GM21390 (cell line): ENCODE results near the gene CDHR4.
"Not testable (repeated sequence)": the region's sequence is repeated elsewhere in the genome, so short reads cannot be mapped to it uniquely, and the experiment has no call there.

Experiments
- ATAC-seq: cut with Tn5 transposase; IDR thresholded peaks from one replicate; pipeline ENCODE4 v1.9.1; 2021; ENCODE audit not compliant: unreplicated experiment

The CDHR4 gene, protein sequence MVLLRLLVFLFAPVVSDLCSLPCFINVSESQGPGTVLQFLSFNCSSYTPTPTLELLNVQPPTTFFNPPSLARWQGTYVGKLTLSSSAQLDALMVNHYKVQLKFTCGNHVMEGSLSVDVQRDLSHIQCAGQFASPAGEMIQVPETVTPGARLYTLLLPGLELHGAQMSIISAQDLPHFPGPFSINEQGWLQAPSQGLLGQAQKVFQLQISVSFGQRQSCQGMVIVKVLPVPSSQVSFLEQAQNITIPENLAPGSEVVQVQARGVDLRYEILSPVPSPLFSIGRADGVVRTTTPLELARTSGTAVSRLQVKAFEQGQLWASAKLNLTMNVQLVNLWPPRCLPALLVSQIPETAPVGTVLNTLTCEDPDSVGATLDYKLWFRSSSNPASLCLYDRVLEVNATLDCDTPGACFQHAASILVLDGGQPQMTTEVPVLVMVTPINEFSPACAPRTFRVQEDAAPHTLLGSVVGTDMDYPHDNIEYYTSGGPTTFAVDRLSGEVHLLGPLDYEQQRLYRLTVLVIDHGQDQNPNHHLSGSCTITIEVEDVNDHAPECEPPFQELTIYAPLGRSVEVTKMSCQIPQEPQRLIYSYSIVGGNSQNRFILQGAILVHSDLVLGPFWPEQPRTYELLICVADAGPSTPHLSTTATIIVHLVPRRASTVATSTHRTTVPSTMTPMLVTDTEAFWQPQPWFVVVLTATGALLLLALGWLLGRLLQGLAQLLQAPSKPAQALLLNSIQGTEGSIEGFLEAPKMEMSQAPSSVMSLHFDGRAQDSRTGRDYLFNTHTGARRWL

DNA sequence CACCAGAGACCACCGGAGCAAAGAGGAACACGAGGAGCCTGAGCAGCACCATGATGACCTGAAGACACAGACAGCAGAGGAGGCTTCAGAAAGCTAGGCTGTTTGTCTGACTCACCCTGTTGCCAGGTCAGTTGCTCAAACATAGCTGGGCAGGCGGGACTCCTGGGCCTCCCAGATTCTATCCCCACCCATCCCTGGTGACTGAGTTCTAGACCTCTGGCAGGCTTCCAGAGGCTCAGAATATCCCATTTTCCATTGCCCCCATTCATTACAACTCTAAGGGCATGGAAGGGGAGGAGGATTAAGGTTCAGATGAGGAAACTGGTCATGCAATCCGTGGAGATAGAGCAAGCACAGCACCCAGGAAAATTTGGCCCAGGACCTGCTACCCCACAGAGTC lies at the start of gene CDHR4:
CDHR4 (minus strand) TSS at position 113 of the 400 bp plus-strand sequence; CDS start at position 52, 61 bp downstream.
- ATAC-seq = no peak

DNA sequence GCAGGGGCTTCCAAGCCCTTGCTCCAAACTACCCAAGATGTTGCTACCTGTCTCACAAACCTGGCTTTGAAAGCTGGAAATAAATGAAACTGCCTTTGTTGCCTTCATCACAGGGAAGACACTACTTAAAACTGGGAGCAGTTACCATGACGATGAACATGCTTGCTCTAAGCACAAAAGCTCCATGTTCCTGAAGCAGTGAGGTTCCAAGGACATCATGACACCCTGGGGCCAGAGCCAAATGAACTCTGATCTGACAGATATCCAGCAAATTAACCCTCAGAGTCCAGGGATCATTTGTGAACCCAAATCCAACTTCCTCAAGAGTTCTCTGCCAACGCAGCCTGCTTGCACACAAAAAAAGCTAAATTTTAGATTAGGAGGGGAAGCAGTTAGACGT lies 46.0 kb upstream of the CDHR4 start:
- no peak for ATAC-seq

DNA sequence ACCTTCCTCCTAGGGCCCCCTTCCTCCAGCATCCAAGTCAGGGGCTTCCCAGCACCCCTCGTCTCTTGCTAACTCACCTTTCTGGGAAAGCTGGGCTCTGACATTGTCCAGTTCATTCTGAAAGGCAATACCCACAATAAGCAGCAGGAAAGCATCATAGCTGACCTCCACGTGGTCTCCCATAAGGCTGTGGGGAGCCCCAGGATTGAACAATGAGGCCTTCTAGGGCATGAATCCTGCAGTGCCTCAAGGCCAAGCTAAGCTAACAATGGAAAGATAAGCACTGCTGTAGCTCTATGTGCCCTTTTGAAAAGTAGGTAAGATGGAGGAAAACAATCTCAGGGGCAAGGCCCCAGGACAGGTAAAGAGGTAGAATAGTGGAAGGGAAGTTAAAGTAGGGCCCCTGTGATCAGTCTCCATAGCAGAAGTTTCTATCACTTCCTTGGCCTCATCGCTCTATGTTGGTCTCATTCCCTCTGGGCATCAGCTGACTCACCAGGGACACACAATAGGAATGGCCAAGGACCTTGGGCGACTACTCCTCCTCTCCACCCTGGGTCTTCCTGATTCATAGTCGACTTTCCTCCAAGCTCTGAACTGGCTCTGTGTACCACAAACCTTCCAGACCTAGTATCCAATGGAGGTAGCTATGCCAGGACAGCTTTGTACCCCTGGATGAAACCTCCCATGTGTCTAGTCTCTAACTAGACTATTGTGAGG lies 45.0 kb upstream of the CDHR4 start:
- ATAC-seq = no peak

DNA sequence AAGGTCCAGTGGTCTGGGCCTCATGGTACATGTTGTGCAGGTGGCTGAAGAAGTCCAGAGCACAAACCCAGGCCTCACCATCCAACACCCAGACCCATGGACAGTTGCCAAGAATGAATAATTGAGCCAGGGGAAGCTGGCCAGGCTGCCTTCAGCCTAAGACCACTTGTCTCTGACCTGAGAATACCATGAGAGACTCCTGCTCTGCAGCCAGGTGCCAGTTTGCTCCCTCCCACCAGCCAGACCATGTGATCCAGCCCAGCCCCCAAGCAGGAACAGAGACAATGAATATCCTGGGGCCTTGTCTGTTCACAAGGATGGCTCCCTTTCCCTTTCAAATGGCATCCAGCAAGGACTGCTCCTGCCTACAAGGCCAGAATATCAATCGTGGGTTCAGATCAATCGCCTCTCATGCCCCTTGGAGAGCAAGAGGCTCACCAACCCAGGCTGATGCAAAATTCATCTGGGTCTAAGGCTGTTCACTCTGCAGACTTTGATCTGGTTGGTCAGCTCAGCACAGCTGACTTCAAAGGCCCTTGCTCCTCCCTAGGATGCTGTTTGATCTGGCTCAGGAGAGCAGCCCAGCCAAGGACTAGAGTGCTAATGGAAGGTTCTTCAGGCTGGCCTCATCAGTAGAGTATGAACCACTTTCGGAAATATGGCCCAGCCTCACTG lies 43.3 kb upstream of the CDHR4 start:
- no peak for ATAC-seq

DNA sequence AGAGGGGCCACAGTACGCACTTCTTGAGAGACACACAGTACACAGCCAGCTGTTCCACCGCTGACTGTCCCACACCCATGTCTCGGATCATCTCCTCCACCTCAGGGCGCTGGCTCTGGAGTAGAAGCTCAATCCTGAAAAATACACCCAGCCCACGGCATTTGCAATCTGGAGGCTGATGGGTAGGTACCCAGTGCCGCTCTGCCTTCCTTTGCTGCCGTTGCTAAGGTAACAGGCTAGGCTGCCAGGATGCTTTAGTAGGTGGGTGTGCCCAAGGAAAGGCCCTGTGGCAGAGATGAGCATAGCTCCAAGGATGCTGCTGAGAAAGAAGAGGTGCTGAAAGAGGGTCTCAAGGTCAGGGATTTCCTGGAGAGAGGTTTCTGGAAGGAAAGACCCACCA lies 42.1 kb upstream of the CDHR4 start:
- ATAC-seq = no peak

DNA sequence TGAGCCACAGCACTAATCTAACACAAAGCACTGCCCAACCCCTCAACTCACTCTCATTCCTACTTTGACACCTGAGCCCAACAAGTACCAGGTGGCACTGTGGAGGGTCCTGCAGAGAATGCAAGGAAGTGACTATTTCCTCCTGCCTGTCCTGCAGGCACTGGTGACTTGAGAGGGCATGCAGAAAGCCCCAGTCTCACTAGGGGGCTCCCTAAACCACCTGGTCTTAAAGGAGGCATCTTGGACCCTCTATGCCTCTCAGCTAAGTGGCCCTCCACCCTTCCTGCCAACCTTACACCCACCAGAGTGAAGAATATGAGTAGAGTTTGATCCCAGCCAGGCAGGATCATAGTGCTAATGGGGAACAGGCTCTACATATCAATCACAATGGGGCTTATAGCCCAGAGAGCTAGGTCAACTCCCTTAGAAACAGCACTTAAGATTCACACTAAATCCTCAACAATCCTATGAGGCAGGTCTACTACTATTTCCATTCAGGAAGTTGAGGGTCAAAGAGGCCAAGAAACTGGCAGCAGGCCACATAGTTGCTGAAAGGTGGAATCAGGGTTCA lies 41.5 kb upstream of the CDHR4 start:
- ATAC-seq = no peak

DNA sequence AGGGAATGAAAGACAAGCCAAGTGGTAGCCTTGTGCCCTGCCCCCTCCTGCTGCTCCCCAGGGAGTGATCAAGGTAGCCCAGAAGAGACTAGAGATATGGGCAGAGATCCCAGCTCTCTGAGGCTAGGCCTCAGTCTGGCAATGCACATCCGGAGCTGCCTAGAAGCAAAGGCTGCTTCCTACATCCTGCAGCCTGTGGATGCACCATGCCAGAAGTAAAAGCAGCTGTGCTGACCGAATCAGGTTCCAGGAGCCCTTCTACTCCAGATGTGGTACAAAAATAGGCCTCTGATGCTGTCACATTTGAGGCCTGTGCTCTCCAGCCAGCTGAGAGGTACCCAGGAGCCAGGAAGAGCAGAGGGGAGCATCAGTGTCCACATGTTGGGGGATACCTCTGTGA lies 40.7 kb upstream of the CDHR4 start:
- ATAC-seq = no peak

DNA sequence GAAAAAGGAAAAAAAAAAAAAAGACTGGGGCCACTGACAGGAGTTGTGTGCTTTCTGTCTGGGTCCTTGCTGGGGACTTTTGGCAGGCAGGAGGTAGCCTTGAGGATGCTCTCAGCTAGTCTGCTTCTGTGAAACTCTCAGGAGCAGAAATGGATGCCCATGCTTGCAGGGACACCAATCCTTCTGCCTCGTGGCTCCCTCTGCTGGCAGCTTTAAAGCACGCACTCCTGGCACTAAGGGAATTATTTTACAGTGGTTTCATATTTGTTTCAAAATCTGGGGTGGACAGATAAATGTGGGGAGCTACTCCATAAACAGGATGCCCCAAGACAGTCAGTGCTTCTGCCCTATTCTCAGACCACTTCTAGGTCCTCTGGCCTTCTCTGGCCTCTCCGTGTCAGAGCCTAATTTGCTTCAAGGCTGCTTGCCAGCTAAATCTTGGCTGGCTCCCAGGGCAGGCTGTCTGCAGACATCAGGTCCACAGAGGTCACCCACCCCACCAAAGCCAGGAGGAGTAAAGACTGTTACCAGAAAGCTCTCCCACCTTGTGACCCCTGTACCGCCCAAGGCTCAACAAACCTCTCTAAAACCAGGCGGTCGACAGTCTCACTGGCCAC lies 39.6 kb upstream of the CDHR4 start:
- no peak for ATAC-seq

DNA sequence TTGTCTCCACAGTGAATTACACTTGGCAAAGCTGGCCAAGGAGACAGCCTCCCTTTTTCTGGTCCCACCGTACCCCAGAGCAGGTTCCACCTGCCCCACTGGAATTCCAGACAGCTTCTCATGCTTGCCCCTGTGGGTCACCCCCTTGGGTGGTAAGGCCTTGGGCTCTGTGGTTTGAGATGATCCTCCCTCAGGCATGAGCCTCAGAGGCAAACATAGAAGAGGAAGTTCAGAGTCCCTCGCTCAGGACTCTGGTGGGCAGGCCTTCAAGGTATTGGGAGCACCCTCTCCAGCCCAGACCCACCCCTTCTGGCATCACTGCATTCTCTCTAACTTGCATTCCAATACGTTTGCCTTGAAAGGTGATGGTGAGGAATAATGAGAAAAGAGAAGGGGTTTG lies 31.7 kb upstream of the CDHR4 start:
- ATAC-seq = no peak

DNA sequence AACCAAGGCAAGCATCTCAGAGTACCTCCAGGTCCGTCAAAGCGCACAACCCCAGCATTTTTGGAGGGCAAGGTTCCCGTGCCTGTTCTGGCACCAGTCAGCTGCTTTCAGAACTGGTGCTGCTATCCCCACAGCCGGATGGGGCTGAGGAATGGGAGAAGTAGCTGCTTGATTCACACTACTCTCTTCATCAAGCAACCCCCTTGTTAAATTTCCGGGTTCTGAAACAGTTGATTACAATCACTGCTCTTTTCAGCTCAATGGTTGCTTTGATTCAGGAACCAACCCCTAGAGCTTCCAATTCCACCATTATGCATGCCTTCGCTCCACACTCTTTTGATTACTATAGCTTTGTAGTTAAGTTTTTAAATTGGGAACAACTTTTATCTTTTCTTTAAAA lies 26.3 kb upstream of the CDHR4 start:
- ATAC-seq = no peak

DNA sequence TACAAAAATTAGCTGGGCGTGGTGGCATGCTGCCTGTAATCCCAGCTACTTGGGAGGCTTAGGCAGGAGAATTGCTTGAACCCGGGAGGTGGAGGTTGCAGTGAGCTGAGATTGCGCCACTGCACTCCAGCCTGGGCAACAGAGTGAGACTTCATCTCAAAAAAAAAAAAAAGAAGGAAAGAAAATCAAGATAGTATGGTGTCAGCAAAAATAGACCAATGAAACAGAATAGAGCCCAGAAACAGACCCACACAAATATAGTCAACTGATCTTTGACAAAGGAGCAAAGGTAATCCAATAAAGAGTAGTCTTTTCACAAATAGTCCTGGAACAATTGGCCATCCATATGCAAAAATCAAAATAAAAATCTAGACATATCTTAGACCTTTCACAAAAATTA lies 23.5 kb upstream of the CDHR4 start:
- not testable (repeated sequence) for ATAC-seq

DNA sequence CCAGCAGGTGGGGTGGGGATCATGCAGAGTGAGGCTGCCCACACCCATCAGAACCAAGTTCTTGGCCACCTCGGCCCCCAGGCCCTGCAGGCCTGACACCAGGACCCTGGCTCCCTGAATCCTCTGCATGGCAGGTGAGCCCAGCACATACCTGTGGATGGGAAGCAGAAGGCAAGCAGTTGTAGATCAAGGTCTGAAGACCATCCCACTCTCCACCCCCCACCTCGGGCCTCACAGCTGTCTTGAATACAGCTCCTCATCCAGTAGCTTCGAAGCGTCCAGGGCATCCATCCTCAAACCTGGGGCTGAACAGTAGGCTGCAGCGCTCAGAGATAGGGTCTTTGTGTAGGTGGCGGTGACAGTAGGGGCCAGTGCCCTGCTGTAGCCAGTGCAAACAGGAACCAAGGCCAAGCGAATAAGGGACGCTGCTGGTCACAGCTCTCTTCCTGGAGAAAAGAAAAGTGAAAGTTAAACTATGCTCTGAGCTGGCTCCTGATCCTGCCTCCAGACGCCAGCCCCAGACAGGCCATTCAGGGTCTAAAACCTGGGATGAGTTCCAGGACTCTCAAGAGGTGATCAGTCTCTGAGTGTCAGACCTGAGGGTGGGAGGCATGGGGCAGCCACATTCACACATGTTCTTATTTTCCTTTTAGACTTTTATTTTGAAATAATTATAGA lies 14.0 kb upstream of the CDHR4 start, which contains the start of gene UBA7:
UBA7 (minus strand) TSS at position 457 of the 678 bp plus-strand sequence; CDS start at position 291, 166 bp downstream.
- ATAC-seq = peak; percentile 75

DNA sequence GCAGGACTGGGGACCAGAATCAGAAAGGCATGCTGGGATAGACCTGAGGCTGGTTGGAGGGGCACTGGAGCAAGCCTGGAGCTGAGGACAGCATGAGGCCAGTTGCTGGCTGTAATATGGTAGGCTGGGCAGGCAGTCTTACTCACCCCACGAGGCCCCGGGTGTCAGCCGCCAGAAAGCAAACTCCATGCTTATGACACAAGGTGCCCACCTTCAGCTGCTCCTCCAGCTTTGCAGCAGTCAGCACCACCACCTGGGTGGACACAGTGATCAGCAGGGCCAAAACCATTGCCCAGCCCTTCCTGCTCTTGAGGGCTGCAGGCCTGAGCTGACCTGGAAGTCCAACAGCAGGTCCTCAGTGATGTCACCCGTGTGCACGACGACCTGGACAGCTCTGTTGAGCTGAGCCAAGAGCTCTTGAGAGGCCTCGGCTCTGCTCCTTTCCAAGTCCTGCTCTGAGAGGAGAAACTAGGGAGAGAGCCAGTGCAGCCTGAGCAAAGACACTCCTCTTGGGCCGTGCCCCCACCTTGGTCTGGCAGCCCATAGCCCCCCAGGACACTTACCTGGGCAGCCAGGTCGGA lies 13.3 kb upstream of the CDHR4 start:
- ATAC-seq = no peak

DNA sequence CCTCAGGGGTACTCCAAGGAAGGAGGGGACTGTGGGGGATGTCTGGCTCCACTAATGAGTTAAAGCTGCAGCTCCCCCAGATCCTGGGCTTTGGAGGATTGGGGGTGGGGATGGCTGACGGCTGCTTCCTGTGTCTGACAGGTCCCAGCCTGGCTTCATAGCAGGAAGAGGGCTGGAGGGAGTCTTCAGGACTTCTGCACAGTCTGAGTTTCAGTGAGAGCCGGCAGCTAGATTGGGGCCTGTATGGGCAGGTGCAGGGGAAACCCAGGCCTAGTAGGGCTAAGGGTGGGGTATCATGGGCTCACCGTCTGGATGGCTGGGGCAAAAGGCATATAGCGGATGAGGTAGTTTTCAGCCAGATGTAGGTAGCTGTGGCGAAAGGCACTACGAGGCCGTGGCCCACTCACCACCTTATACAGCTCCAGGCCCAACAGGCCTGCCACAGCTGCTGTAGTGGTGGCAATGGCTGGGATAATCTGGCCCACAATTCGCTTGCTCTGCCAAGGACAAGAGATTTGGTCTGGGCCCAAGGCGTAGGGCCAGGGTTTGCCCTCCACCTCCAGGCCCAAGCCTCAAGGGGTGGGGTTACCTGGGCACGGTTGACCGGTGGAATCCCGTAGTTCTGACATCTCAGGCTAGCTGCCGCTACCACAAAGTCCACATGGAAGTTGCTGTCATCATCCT lies 7.9 kb upstream of the CDHR4 start:
- ATAC-seq = no peak

DNA sequence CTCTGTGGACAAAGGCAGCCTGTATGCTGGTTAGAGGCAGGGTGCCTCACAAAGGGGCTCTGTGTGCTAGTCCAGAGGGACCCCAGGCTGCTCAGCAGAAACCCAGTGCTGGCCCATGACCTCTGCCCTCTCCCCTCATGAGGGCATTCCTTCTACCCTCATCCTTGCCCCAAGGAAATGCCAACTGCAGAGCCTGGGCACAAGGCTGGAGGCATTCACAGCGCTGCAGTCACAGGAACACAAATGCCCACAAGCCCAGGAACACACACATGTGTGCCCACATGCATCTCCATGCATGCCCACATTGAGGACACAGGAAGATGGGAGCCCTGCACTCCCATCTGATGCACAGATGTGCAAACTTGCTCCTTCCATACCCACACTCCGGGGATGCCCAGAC lies 7.2 kb upstream of the CDHR4 start:
- no peak for ATAC-seq

DNA sequence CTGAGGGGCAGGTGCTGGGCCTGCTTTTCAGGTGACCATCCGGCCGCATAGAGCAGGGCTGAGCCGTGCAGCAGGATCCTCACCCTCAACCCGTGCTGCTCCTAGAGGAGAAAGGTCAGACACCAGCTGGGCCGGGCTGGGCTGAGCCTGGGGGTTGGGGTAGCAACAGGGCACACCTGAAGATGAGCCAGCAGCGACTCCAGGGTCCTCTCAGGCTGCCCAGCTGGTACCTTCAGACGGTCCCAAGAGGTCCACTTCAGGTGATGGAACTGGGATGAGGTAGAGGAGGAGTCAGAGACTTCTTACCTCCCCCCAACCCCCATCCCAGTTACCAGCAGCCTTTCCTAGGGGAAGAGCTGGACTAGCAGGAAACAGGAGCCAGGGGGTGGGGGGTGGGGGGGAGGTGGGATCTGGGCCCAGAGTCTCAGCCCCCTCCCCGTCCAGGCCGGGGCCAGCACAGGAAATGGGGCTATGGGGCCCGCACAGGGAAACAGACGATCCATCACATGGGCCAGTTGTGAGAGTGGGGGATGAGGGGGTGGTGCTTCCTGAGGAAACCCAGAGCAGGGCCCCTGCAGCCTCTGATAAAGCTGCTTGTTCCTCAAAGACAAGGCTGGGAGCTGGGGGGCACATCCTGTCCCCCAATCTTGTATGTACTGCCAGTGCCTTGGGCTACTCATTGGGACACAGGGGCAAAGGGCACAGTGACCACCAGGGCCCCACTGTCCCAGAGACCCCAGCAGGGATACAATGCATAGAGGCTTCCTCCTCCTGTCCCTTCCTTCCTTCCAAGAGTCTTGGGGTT lies 6.4 kb upstream of the CDHR4 start:
- no peak for ATAC-seq

DNA sequence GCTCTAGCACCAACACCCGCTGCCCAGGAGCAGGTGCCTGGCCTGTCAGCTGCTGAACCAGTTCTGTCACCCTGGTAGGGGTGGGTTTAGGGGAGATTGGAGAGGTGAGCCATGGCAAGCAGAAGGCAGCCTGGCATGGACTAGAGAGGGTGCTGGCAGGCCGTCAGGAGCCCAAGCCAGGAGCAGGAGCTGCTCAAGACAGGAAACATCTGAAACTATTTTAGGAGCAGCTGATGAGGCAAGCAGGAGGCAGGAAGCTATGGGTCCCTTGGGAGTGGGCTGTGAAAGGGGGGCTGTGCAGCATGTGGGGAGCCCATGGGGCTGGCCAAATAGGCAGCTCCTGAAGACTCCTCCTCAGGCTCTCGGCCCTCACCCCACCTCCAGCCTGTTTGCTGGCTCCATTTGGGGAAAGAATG lies 5.7 kb upstream of the CDHR4 start:
- ATAC-seq = no peak
